Esophagus squamous epithelium (tissue), 4 donors: ENCODE data around the gene RASSF1.

Source experiments
- POLR2A ChIP-seq, 4 donors: fragments of 450-650 bp; IDR thresholded peaks; one replicate each; pipeline ENCODE4 v1.6.1; 2017; ENCODE audit warnings: antibody characterized with exemption in 4 of 4, mild to moderate bottlenecking in 4 of 4, moderate library complexity in 3 of 4
- TF ChIP-seq, protein P1 (sequence below), 6 experiments: fragments of 450-650 bp in 4 of 6; fragments of 200-600 bp in 2 of 6; sonication (generic) in 2 of 6; IDR thresholded peaks; one replicate each; pipeline ENCODE4 v1.5.1; 2016 to 2019; ENCODE audit warnings: antibody characterized with exemption in 6 of 6, mild to moderate bottlenecking in 4 of 6, moderate library complexity in 4 of 6

DNA sequence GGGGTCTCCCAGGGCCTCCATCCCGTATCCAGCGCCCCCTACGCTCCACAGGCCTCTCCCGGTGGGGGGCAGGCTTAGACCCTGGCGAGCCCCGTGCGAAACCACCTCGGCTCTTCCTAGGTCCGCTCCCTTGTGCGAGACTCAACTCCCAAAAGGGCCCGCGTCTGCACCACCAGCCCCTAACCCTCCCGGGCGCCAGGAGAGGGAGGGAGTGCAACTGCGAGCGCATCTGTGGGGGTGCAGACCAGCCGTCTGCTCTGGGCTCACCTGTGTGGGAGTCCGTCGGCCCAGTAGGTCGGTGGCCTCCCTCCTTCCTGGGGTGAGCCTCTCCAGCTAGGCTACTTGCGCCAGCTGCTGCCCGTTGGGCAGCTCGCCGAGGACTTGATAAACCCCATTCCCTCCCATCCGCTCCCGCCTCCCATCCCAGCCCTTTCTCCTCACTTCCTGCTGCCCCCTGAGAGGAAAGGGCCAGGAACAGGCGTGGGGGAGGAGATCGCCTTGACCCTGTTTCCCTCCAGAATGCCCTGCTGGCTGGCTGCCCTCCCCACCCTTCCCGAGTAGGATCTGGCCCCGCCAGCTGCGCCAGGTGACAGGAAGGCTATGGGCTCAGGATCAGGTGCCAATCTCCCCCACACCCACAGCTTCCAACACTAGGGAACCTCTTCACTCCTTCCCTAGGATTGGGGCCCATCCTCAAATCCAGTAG, 18.1 kb downstream of the RASSF1 start, which contains the start of gene HYAL2:
- TF ChIP-seq, protein P1, sequence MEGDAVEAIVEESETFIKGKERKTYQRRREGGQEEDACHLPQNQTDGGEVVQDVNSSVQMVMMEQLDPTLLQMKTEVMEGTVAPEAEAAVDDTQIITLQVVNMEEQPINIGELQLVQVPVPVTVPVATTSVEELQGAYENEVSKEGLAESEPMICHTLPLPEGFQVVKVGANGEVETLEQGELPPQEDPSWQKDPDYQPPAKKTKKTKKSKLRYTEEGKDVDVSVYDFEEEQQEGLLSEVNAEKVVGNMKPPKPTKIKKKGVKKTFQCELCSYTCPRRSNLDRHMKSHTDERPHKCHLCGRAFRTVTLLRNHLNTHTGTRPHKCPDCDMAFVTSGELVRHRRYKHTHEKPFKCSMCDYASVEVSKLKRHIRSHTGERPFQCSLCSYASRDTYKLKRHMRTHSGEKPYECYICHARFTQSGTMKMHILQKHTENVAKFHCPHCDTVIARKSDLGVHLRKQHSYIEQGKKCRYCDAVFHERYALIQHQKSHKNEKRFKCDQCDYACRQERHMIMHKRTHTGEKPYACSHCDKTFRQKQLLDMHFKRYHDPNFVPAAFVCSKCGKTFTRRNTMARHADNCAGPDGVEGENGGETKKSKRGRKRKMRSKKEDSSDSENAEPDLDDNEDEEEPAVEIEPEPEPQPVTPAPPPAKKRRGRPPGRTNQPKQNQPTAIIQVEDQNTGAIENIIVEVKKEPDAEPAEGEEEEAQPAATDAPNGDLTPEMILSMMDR (IDR thresholded peaks at IDR 0.05) = no peak
- TF ChIP-seq POLR2A (IDR thresholded peaks at IDR 0.05) = peak in 2 of 4 donors; percentile 5 to 10
